ENCODE results near the gene CCL3. TPM values are rescaled to one million over a fixed set of nuclear protein-coding genes. Genes with fewer than 3 reads are reported as not detected.
"Not testable (repeated sequence)": the region's sequence is repeated elsewhere in the genome, so short reads cannot be mapped to it uniquely, and the experiment has no call there.

The CCL3 gene
- total RNA-seq, 1 donor from 2014 or later: not detected

GRCh38 chr17:36118477-36119353 is 28.8 kb upstream of the CCL3 start:
- no peak overlapping the region for H3K27ac ChIP-seq
- no peak for DNase-seq (ENCODE audit: low spot score in 2 of 2)
- no peaks in the 10 kb centered on the region for H3K4me1 ChIP-seq
- no peaks in the 10 kb centered on the region for H3K36me3 ChIP-seq
- intact Hi-C loops (cut with DNase I): no loop called here
- no peak overlapping the region for H3K4me3 ChIP-seq
- H3K27me3 ChIP-seq: no peaks in the 10 kb centered on the region
- H3K9me3 ChIP-seq: no peaks in the 10 kb centered on the region
- TF ChIP-seq CTCF (IDR thresholded peaks at IDR 0.05): no peak

DNA sequence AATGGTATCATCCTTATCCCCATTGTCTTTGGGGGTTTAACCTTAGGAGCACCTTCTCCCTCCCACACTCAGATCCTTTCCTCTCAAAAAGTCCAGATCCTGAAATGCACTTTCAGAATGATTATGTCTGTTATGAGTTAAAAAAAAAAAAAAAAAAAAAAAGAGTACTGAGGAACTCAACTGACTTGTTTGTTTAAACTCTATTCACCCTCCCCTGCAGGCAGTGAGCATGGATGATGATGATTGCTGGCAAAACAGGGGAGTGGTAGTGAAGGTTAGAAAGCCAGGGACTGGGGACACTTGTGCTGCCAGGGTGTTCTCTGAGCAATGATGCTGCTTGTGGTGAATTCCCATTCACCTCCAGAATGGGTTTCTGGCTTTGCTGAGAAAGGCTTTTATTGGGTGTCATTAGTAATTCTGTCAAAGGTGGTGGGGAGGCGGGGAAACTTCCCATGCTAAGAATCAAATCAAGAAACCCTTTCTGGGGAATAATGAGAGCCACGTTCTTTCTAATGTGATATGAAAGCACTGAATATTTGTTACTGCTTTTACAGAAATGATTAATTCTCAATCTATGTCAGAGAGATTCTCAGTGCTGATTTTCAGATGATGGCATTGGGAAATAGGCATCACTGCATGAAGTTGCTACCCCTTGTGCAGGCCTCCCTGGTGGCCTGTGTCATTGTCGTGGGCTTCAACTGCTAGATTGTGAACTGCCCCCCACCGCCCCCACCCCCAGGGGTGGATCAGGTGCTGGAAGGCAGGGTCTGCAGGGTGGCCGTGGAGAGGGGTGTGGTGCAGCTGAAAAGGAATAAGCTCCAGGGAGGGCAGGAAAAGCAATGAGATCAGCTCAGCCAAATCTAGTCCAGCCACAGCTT is 27.8 kb upstream of the CCL3 start:
- Histone ChIP-seq H3K4me3 (no peak overlapping the region), H3K4me1 (no peaks in the 10 kb centered on the region), H3K27me3 (no peaks in the 10 kb centered on the region), H3K9me3 (no peaks in the 10 kb centered on the region), H3K27ac (no peak overlapping the region), H3K36me3 (no peaks in the 10 kb centered on the region)
- no peak for DNase-seq (ENCODE audit: low spot score in 2 of 2)
- no peak for TF ChIP-seq CTCF (IDR thresholded peaks at IDR 0.05)
- intact Hi-C loops (cut with DNase I): no loop called here

DNA sequence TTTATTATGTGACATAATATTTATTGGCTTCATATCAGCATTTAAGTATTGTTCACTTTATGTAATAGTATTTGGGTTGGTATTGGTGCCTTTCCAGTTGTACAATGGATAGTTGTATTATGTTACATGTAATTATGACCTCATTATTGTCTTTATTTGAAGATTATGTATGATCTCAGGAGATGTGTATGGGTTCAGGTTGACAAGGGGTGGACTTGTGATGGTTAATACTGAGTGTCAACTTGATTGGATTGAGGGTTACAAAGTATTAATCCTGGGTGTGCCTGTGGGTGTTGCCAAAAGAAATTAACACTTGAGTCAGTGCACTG is 25.7 kb upstream of the CCL3 start:
- H3K9me3 ChIP-seq; H3K36me3 ChIP-seq; intact Hi-C loops (cut with DNase I); DNase-seq (ENCODE audit: low spot score in 2 of 2); H3K4me1 ChIP-seq; H3K27me3 ChIP-seq; H3K4me3 ChIP-seq; H3K27ac ChIP-seq: not testable (repeated sequence)

DNA sequence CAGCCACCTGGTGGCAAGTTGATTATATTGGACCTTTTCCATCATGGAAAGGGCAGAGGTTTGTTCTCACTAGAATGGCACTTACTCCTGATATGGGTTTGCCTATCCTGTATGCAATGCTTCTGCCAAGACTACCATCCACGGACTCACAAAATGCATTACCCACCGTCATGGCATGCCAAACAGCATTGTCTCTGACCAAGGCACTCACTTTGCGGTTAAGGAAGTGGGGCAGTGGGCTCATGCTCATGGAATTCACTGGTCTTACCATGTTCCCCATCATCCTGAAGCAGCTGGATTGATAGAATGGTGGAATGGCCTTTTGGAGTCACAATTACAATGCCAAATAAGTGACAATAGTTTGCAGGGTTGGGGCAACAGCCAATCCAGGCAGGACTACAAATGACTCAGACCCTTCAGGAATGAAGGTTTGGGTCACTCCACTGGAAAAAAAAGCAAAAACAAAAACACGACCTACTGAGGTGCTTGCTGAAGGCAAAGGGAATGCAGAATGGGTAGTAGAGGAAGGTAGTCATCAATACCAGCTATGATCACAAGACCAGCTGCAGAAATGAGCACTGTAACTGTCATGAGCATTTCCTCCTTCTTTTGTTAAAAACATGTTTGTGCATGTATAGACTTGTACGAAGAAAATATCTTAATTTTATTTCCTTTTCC is 25.2 kb upstream of the CCL3 start:
- H3K9me3 ChIP-seq; H3K27me3 ChIP-seq; DNase-seq (ENCODE audit: low spot score in 2 of 2); H3K36me3 ChIP-seq; intact Hi-C loops (cut with DNase I); H3K4me3 ChIP-seq; H3K27ac ChIP-seq; H3K4me1 ChIP-seq: not testable (repeated sequence)

DNA sequence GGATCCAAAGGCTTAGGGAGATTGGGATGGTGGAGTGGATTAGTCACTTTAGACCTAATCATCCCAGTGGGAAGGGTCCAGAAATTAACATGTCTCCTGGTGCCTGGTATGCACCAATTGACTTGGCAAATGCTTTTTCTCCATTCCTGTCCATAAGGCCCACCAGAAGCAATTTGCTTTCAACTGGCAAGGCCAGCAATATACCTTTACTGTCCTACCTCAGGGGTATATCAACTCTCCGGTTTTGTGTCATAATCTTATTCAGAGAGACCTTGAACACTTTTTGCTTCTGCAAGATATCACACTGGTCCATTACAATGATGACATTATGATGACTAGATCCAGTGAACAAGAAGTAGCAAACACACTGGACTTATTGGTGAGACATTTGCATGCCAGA is 23.2 kb upstream of the CCL3 start:
- DNase-seq (ENCODE audit: low spot score in 2 of 2); H3K27ac ChIP-seq; H3K36me3 ChIP-seq; H3K4me1 ChIP-seq; intact Hi-C loops (cut with DNase I); H3K27me3 ChIP-seq; H3K9me3 ChIP-seq; H3K4me3 ChIP-seq: not testable (repeated sequence)

DNA sequence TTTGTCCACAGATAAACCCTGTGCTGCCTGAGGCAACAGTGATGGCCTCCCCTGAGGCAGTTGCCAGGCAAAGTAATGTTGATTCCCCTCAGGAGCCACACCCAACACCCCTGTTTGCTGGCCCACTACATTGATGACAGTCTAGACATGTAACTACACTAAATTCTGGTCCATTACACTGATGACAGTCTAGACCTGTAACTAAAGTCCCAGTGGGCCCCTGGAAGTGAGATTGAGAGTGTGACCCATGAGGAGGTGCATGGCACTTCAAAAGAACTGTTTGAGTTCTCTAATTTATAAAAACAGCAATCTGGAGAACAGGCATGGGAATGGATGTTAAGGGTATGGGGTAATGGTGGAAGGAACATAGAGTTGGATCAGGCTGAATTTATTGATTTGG is 22.6 kb upstream of the CCL3 start:
- no peak overlapping the region for H3K27ac ChIP-seq
- DNase-seq (ENCODE audit: low spot score in 2 of 2): no peak
- H3K9me3 ChIP-seq: no peaks in the 10 kb centered on the region
- TF ChIP-seq CTCF (IDR thresholded peaks at IDR 0.05): no peak
- H3K4me1 ChIP-seq: no peaks in the 10 kb centered on the region
- H3K36me3 ChIP-seq: no peaks in the 10 kb centered on the region
- intact Hi-C loops (cut with DNase I): no loop called here
- no peak overlapping the region for H3K4me3 ChIP-seq
- no peaks in the 10 kb centered on the region for H3K27me3 ChIP-seq

- DNase-seq (ENCODE audit: low spot score in 2 of 2): no peak
- intact Hi-C loops (cut with DNase I): no loop called here
- TF ChIP-seq CTCF (IDR thresholded peaks at IDR 0.05): no peak
- Histone ChIP-seq H3K36me3 (no peaks in the 10 kb centered on the region), H3K9me3 (no peaks in the 10 kb centered on the region), H3K4me3 (no peak overlapping the region), H3K4me1 (no peaks in the 10 kb centered on the region), H3K27ac (no peak overlapping the region), H3K27me3 (no peaks in the 10 kb centered on the region)
Measured at GRCh38 chr17:36111068-36111490, 21.1 kb upstream of the CCL3 start.

GRCh38 chr17:36108265-36108664 is 18.3 kb upstream of the CCL3 start:
- H3K4me1 ChIP-seq; H3K36me3 ChIP-seq; H3K27ac ChIP-seq; DNase-seq (ENCODE audit: low spot score in 2 of 2); intact Hi-C loops (cut with DNase I); H3K27me3 ChIP-seq; H3K9me3 ChIP-seq; H3K4me3 ChIP-seq: not testable (repeated sequence)

Measured in ascending aorta (tissue), 2 donors.